Effector CD4-positive, alpha-beta T cell (primary cell): ENCODE measurements around the gene GPNMB.

Experiments used
- DNase-seq: peaks from one replicate; pipeline ENCODE4 v3.0.0-alpha.2; 2020

Gene GPNMB

GRCh38 chr7:23230641-23231101 lies 15.9 kb upstream of the GPNMB start:
- no peak for DNase-seq

GRCh38 chr7:23232966-23233365 lies 13.6 kb upstream of the GPNMB start:
- DNase-seq = no peak

- DNase-seq = no peak
Measured at GRCh38 chr7:23234569-23235296, 11.8 kb upstream of the GPNMB start.

- DNase-seq = no peak
Measured at GRCh38 chr7:23235813-23236221, 10.8 kb upstream of the GPNMB start.

GRCh38 chr7:23237000-23237399 lies 9.6 kb upstream of the GPNMB start:
- no peak for DNase-seq

- DNase-seq = no peak
Measured at GRCh38 chr7:23238983-23239652, 7.5 kb upstream of the GPNMB start.

GRCh38 chr7:23239698-23240097 lies 6.9 kb upstream of the GPNMB start:
- no peak for DNase-seq

GRCh38 chr7:23242321-23242720 lies 4.3 kb upstream of the GPNMB start:
- no peak for DNase-seq

- DNase-seq = no peak
Measured at GRCh38 chr7:23242935-23243334, 3.6 kb upstream of the GPNMB start.

- no peak for DNase-seq
Measured at GRCh38 chr7:23247046-23247602, 549 bp downstream of the GPNMB start.

GRCh38 chr7:23247603-23248335 lies 1.2 kb downstream of the GPNMB start:
- no peak for DNase-seq

- no peak for DNase-seq
Measured at GRCh38 chr7:23249486-23249885, 2.9 kb downstream of the GPNMB start.

- DNase-seq = no peak
Measured at GRCh38 chr7:23254051-23254681, 7.6 kb downstream of the GPNMB start.

GRCh38 chr7:23256731-23257130 lies 10.2 kb downstream of the GPNMB start:
- no peak for DNase-seq

GRCh38 chr7:23260371-23260770 lies 13.8 kb downstream of the GPNMB start:
- DNase-seq = no peak

GRCh38 chr7:23261843-23262452 lies 15.4 kb downstream of the GPNMB start:
- peak; percentile 37 for DNase-seq

GRCh38 chr7:23264916-23265458 lies 18.4 kb downstream of the GPNMB start:
- DNase-seq = no peak

- DNase-seq = no peak
Measured at GRCh38 chr7:23266918-23267317, 20.3 kb downstream of the GPNMB start.

GRCh38 chr7:23267357-23267756 lies 20.8 kb downstream of the GPNMB start:
- no peak for DNase-seq

- DNase-seq = no peak
Measured at GRCh38 chr7:23268167-23268566, 21.6 kb downstream of the GPNMB start.

- no peak for DNase-seq
Measured at GRCh38 chr7:23268746-23269145, 22.2 kb downstream of the GPNMB start.

- DNase-seq = no peak
Measured at GRCh38 chr7:23272275-23272674, 25.7 kb downstream of the GPNMB start.
